Nephron progenitor cell (in vitro differentiated cells): ENCODE results near the gene GPR161.

Experiments used
- DNase-seq: peaks from one replicate; pipeline ENCODE4 v3.0.0; 2021
- H3K27ac Mint-ChIP-seq: 2 replicates; pipeline ENCODE4 v1.8.0; 2021; ENCODE audit warnings: mild to moderate bottlenecking, moderate library complexity, mixed read lengths
- H3K27me3 Mint-ChIP-seq: 2 replicates; pipeline ENCODE4 v1.8.0; 2021; ENCODE audit warnings: mild to moderate bottlenecking, low read depth, mixed read lengths; ENCODE audit not compliant: poor library complexity
- H3K36me3 Mint-ChIP-seq: 2 replicates; pipeline ENCODE4 v1.8.0; 2021; ENCODE audit warnings: low read depth, mixed read lengths
- H3K4me1 Mint-ChIP-seq: 2 replicates; pipeline ENCODE4 v1.8.0; 2021; ENCODE audit warnings: mixed read lengths
- H3K4me3 Mint-ChIP-seq: 2 replicates; pipeline ENCODE4 v1.8.0; 2021; ENCODE audit warnings: mild to moderate bottlenecking, moderate library complexity, mixed read lengths
- H3K9me3 Mint-ChIP-seq: 2 replicates; pipeline ENCODE4 v1.8.0; 2021; ENCODE audit warnings: mild to moderate bottlenecking, moderate library complexity, mixed read lengths
- CTCF ChIP-seq: fragments of 200-600 bp; sonication (generic); IDR thresholded peaks from 2 replicates; pipeline ENCODE4 v1.5.0; 2021; ENCODE audit warnings: antibody characterized with exemption

The GPR161 gene

GRCh38 chr1:168178227-168178637, 41.5 kb upstream of the GPR161 start:
- Mint-ChIP-seq H3K27me3 (no peaks in the 10 kb centered on the region), H3K4me3 (no peak overlapping the region), H3K36me3 (no peaks in the 10 kb centered on the region), H3K9me3 (peaks cover 15% of the 10 kb centered on the region), H3K27ac (no peak overlapping the region), H3K4me1 (no peaks in the 10 kb centered on the region)
- no peak for TF ChIP-seq CTCF
- DNase-seq = no peak

GRCh38 chr1:168172250-168172915, 35.7 kb upstream of the GPR161 start:
- TF ChIP-seq CTCF = no peak
- Mint-ChIP-seq H3K4me1 (peaks cover 16% of the 10 kb centered on the region), H3K36me3 (no peaks in the 10 kb centered on the region), H3K27me3 (no peaks in the 10 kb centered on the region), H3K27ac (no peak overlapping the region), H3K4me3 (no peak overlapping the region), H3K9me3 (peaks cover 15% of the 10 kb centered on the region)
- no peak for DNase-seq

GRCh38 chr1:168170564-168171508, 34.1 kb upstream of the GPR161 start:
- H3K9me3 Mint-ChIP-seq = peaks cover 15% of the 10 kb centered on the region
- no peak for TF ChIP-seq CTCF
- H3K4me3 Mint-ChIP-seq = no peak overlapping the region
- no peak for DNase-seq
- H3K4me1 Mint-ChIP-seq = peaks cover 16% of the 10 kb centered on the region
- no peaks in the 10 kb centered on the region for H3K27me3 Mint-ChIP-seq
- H3K36me3 Mint-ChIP-seq = no peaks in the 10 kb centered on the region
- H3K27ac Mint-ChIP-seq = peak overlapping the region; percentile 83

- Mint-ChIP-seq H3K36me3 (no peaks in the 10 kb centered on the region), H3K4me1 (peaks cover 16% of the 10 kb centered on the region), H3K9me3 (no peaks in the 10 kb centered on the region), H3K27ac (peak overlapping the region; percentile 11), H3K4me3 (no peak overlapping the region), H3K27me3 (no peaks in the 10 kb centered on the region)
- TF ChIP-seq CTCF = no peak
- no peak for DNase-seq
Observed at GRCh38 chr1:168167806-168168205, 31.1 kb upstream of the GPR161 start.

- Mint-ChIP-seq H3K27me3 (no peaks in the 10 kb centered on the region), H3K4me3 (no peak overlapping the region), H3K27ac (no peak overlapping the region), H3K9me3 (peaks cover 11% of the 10 kb centered on the region), H3K36me3 (peaks cover 9% of the 10 kb centered on the region), H3K4me1 (no peaks in the 10 kb centered on the region)
- no peak for DNase-seq
- no peak for TF ChIP-seq CTCF
Observed at GRCh38 chr1:168164771-168165170, 28.0 kb upstream of the GPR161 start.
